Epithelial cell of proximal tubule (primary cell): Measurements from ENCODE around the gene NPC1. TPM values are rescaled to one million over a fixed set of nuclear protein-coding genes. Genes with fewer than 3 reads are reported as not detected.
"Not testable (repeated sequence)": the region's sequence is repeated elsewhere in the genome, so short reads cannot be mapped to it uniquely, and the experiment has no call there.

Experiments
- DNase-seq: peaks from one replicate; pipeline ENCODE4 v3.0.0-alpha.2; 2011; ENCODE audit warnings: low read depth
- H3K4me3 ChIP-seq: 2 replicates; pipeline ENCODE4 v1.5.1; 2011; ENCODE audit warnings: low read depth, mild to moderate bottlenecking, low read length
- CTCF ChIP-seq: conservative IDR thresholded peaks from 2 replicates; pipeline ENCODE4 v1.5.1; 2012; ENCODE audit warnings: low read depth, mild to moderate bottlenecking, low read length
- total RNA-seq: library from RNA; depleted of rRNA; stranded (reverse); fragments of >200 nt; gene quantifications from 2 replicates; pipeline ENCODE4 v1.2.3, GENCODE V29; 2015

Gene NPC1
- total RNA-seq, 1 donor from 2014 or later: 54.8 TPM

GRCh38 chr18:23493654-23494053 lies 92.7 kb downstream of the NPC1 start:
- TF ChIP-seq CTCF: no peak
- no peak overlapping the region for H3K4me3 ChIP-seq

DNA sequence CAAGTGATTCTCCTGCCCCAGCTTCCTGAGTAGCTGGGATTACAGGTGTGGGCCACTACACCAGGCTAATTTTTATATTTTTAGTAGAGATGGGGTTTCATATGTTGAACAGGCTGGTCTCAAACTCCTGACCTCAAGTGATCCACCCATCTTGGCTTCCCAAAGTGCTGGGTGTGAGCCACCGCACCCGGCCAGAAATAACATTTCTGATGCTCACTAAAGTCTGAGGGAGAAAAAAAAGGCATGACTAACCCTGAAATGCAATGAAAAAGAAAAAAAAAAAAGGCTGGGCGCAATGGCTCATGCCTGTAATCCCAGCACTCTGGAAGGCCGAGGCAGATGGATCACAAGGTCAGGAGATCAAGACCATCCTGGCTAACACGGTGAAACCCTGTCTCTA lies 96.7 kb downstream of the NPC1 start:
- DNase-seq, H3K4me3 ChIP-seq: not testable (repeated sequence)

More at GRCh38 chr18:23493654-23494053, 92.7 kb downstream of the NPC1 start:
- DNase-seq: no peak

- H3K4me3 ChIP-seq: no peak overlapping the region
- no peak for DNase-seq
- TF ChIP-seq CTCF: no peak
Measured at GRCh38 chr18:23487738-23488570, 98.4 kb downstream of the NPC1 start.

GRCh38 chr18:23485386-23485785 lies 100.9 kb downstream of the NPC1 start:
- no peak for TF ChIP-seq CTCF
- H3K4me3 ChIP-seq: no peak overlapping the region
- no peak for DNase-seq

DNA sequence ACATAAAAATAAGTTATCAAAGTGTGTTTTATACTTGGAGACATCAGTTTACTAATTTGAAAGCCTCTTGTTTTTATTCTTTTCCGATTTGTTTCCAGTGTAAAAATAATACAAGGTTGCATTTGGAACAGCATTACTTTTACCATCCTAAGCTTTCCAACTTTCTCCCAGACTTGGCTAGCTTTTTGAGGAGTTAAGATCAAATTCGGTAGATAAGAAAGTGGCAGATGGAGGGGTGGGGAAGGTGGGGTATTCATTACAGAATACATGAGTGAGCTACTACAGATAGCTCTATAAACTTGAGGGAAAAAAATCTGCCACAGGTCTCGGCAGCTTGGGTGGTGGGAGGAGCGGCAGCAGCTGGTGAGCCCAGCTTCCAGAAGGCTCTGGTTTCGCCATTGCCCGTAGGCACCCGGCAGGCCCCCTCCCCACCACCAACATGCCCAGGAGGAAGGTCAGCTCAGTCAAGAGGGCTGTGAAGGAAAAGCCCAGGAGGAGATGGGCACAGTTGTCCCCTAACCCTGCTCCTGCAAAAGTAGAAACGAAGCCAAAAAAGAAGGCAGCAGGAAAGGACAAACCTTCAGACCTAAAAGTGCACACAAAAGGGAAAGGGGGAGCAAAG lies 101.6 kb downstream of the NPC1 start:
- TF ChIP-seq CTCF: no peak
- no peak for DNase-seq
- H3K4me3 ChIP-seq: no peak overlapping the region

Other genes with a start within 250 kb of the NPC1 start
- 24.4 and 30.0 TPM in 2 replicates for gene RIOK3, start 133.2 kb downstream of the NPC1 start, total RNA-seq
- 37.0 and 42.5 TPM in 2 replicates for gene RMC1, start 83.0 kb downstream of the NPC1 start, total RNA-seq
- gene ANKRD29, start 76.4 kb upstream of the NPC1 start, total RNA-seq: 1.2 and 2.7 TPM in 2 replicates
- gene LAMA3, start 102.9 kb upstream of the NPC1 start, total RNA-seq: 45.2 and 69.8 TPM in 2 replicates